ENCODE measurements around the gene SYNGAP1. TPM values are rescaled to one million over a fixed set of nuclear protein-coding genes. Genes with fewer than 3 reads are reported as not detected.

The SYNGAP1 gene
- polyA plus RNA-seq, 1 donor from 2014 or later = 4.3 TPM

DNA sequence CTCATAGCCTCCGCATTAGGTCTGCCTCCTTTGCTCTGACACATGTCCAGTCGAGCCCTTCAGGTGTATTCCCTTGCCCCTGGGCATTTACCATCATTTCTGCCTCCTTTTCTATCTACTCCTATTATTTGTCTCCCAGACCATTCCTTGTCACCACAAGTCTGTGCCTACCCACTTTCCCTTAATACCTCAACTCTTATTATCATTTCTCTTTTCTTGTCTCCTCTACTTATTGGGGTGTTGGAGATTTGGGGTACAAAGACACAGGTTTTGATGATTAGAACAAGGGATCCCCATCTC is 1.4 kb downstream of the SYNGAP1 start:
- peak overlapping the region; percentile 93 for H3K9ac ChIP-seq (ENCODE audit: low read length)
- peaks cover 44% of the 10 kb centered on the region for H3K79me2 ChIP-seq (replicated peaks; ENCODE audit: insufficient read depth, low read length)

DNA sequence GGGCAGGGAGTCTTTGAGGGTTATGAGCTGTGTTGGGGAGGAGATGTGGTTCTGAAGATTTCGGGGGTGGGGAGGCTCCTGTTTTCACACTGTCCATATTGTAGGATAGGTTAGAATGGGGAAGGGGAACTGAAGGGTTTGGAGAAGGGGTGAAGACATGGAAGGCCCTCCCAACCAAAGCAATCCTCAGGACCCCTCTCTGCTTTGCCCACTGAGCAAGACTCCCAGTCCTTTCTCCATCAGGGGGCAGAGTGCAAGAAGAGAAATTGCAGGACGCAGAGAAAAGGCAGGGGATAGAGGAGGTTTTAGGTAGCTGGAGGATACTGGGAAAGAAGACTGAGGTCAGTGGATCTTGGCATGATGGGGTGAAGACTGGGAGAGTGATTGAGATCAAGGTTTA is 3.9 kb downstream of the SYNGAP1 start:
- Histone ChIP-seq H2AFZ (ENCODE audit: low read depth, low read length) (no peak overlapping the region), H3K9me2 (ENCODE audit: insufficient read depth, low read length) (no peaks in the 10 kb centered on the region), H3K36me3 (ENCODE audit: insufficient read depth, low read length) (no peaks in the 10 kb centered on the region), H3K4me3 (ENCODE audit: low read length) (no peak overlapping the region), H3K9me3 (ENCODE audit: low read length) (no peaks in the 10 kb centered on the region), H3K79me2 (replicated peaks; ENCODE audit: insufficient read depth, low read length) (peaks cover 39% of the 10 kb centered on the region), H3F3A (ENCODE audit: insufficient read depth, low read length, poor library complexity, severe bottlenecking) (peaks cover 8% of the 10 kb centered on the region), H3K4me2 (ENCODE audit: low read length) (no peak overlapping the region), H3K27ac (ENCODE audit: low read length) (no peak overlapping the region), H4K20me1 (ENCODE audit: insufficient read depth) (no peaks in the 10 kb centered on the region), H3K27me3 (ENCODE audit: insufficient read depth, low read depth, low read length) (no peaks in the 10 kb centered on the region), H3K9ac (ENCODE audit: low read length) (no peak overlapping the region)
- TF ChIP-seq, protein P1, sequence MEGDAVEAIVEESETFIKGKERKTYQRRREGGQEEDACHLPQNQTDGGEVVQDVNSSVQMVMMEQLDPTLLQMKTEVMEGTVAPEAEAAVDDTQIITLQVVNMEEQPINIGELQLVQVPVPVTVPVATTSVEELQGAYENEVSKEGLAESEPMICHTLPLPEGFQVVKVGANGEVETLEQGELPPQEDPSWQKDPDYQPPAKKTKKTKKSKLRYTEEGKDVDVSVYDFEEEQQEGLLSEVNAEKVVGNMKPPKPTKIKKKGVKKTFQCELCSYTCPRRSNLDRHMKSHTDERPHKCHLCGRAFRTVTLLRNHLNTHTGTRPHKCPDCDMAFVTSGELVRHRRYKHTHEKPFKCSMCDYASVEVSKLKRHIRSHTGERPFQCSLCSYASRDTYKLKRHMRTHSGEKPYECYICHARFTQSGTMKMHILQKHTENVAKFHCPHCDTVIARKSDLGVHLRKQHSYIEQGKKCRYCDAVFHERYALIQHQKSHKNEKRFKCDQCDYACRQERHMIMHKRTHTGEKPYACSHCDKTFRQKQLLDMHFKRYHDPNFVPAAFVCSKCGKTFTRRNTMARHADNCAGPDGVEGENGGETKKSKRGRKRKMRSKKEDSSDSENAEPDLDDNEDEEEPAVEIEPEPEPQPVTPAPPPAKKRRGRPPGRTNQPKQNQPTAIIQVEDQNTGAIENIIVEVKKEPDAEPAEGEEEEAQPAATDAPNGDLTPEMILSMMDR (IDR thresholded peaks at IDR 0.05; ENCODE audit: poor library complexity, severe bottlenecking) = no peak
- TF ChIP-seq, protein P2, sequence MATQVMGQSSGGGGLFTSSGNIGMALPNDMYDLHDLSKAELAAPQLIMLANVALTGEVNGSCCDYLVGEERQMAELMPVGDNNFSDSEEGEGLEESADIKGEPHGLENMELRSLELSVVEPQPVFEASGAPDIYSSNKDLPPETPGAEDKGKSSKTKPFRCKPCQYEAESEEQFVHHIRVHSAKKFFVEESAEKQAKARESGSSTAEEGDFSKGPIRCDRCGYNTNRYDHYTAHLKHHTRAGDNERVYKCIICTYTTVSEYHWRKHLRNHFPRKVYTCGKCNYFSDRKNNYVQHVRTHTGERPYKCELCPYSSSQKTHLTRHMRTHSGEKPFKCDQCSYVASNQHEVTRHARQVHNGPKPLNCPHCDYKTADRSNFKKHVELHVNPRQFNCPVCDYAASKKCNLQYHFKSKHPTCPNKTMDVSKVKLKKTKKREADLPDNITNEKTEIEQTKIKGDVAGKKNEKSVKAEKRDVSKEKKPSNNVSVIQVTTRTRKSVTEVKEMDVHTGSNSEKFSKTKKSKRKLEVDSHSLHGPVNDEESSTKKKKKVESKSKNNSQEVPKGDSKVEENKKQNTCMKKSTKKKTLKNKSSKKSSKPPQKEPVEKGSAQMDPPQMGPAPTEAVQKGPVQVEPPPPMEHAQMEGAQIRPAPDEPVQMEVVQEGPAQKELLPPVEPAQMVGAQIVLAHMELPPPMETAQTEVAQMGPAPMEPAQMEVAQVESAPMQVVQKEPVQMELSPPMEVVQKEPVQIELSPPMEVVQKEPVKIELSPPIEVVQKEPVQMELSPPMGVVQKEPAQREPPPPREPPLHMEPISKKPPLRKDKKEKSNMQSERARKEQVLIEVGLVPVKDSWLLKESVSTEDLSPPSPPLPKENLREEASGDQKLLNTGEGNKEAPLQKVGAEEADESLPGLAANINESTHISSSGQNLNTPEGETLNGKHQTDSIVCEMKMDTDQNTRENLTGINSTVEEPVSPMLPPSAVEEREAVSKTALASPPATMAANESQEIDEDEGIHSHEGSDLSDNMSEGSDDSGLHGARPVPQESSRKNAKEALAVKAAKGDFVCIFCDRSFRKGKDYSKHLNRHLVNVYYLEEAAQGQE (IDR thresholded peaks at IDR 0.05; ENCODE audit: borderline replicate concordance) = no peak
- TF ChIP-seq EZH2 (IDR thresholded peaks at IDR 0.05; ENCODE audit: borderline replicate concordance, insufficient read depth, low read length, poor library complexity, severe bottlenecking) (no peak), POLR2AphosphoS5 (IDR thresholded peaks at IDR 0.05) (no peak), MXI1 (conservative IDR thresholded peaks at IDR 0.05; ENCODE audit: poor library complexity, severe bottlenecking) (no peak), RAD21 (conservative IDR thresholded peaks at IDR 0.05) (no peak), SMC3 (conservative IDR thresholded peaks at IDR 0.05; ENCODE audit: poor library complexity) (no peak), EP300 (conservative IDR thresholded peaks at IDR 0.05; ENCODE audit: poor library complexity, severe bottlenecking) (no peak), TAF1 (IDR thresholded peaks at IDR 0.05; ENCODE audit: low read depth) (no peak)

More for the DNA sequence above, 1.4 kb downstream of the SYNGAP1 start:
- no peaks in the 10 kb centered on the region for H3K27me3 ChIP-seq (ENCODE audit: insufficient read depth, low read depth, low read length)
- TF ChIP-seq SMC3 (conservative IDR thresholded peaks at IDR 0.05; ENCODE audit: poor library complexity) = no peak
- TF ChIP-seq RAD21 (conservative IDR thresholded peaks at IDR 0.05) = no peak
- TF ChIP-seq, protein P1 (IDR thresholded peaks at IDR 0.05; ENCODE audit: poor library complexity, severe bottlenecking) = no peak
- TF ChIP-seq EZH2 (IDR thresholded peaks at IDR 0.05; ENCODE audit: borderline replicate concordance, insufficient read depth, low read length, poor library complexity, severe bottlenecking) = no peak
- no peak for TF ChIP-seq MXI1 (conservative IDR thresholded peaks at IDR 0.05; ENCODE audit: poor library complexity, severe bottlenecking)
- TF ChIP-seq, protein P2 (IDR thresholded peaks at IDR 0.05; ENCODE audit: borderline replicate concordance) = no peak
- no peak for TF ChIP-seq POLR2AphosphoS5 (IDR thresholded peaks at IDR 0.05)
- no peak for TF ChIP-seq TAF1 (IDR thresholded peaks at IDR 0.05; ENCODE audit: low read depth)
- TF ChIP-seq EP300 (conservative IDR thresholded peaks at IDR 0.05; ENCODE audit: poor library complexity, severe bottlenecking) = no peak
- H3K4me3 ChIP-seq (ENCODE audit: low read length) = peak overlapping the region; percentile 69
- no peaks in the 10 kb centered on the region for H4K20me1 ChIP-seq (ENCODE audit: insufficient read depth)
- H3F3A ChIP-seq (ENCODE audit: insufficient read depth, low read length, poor library complexity, severe bottlenecking) = peaks cover 15% of the 10 kb centered on the region
- H3K27ac ChIP-seq (ENCODE audit: low read length) = peak overlapping the region; percentile 99
- peak overlapping the region; percentile 62 for H3K4me2 ChIP-seq (ENCODE audit: low read length)
- no peak overlapping the region for H2AFZ ChIP-seq (ENCODE audit: low read depth, low read length)
- no peaks in the 10 kb centered on the region for H3K36me3 ChIP-seq (ENCODE audit: insufficient read depth, low read length)
- no peaks in the 10 kb centered on the region for H3K9me2 ChIP-seq (ENCODE audit: insufficient read depth, low read length)
- no peaks in the 10 kb centered on the region for H3K9me3 ChIP-seq (ENCODE audit: low read length)

All from neural cell (in vitro differentiated cells).